HepG2 (cell line): Measurements from ENCODE around the gene CYP4A22. TPM values are rescaled to one million over a fixed set of nuclear protein-coding genes. Genes with fewer than 3 reads are reported as not detected.

Experiments used
- AHR ChIP-seq: IDR thresholded peaks from 2 replicates; pipeline ENCODE4 v1.6.1; 2018; ENCODE audit warnings: missing genetic modification reagents, missing compliant biosample characterization
- GLMP ChIP-seq: sonication (generic); formaldehyde crosslinking; IDR thresholded peaks from 2 replicates; pipeline ENCODE4 v1.9.0; 2021; ENCODE audit warnings: missing genetic modification reagents, mild to moderate bottlenecking, borderline replicate concordance
- HES4 ChIP-seq: sonication (generic); formaldehyde crosslinking; IDR thresholded peaks from 2 replicates; pipeline ENCODE4 v1.9.0; 2021; ENCODE audit warnings: mild to moderate bottlenecking, missing genetic modification reagents, borderline replicate concordance
- MAFK ChIP-seq, 2 experiments: IDR thresholded peaks in 1 of 2; conservative IDR thresholded peaks in 1 of 2; 2 replicates each; pipeline ENCODE4 v1.6.1; 2011; ENCODE audit warnings: improper control_type of control experiment in 2 of 2, low read length in 2 of 2
- NFYB ChIP-seq: sonication (generic); formaldehyde crosslinking; IDR thresholded peaks from 2 replicates; pipeline ENCODE4 v1.4.0; 2020; ENCODE audit warnings: missing genetic modification reagents
- PRPF4 ChIP-seq: fragments of 200-400 bp; formaldehyde crosslinking; IDR thresholded peaks from 2 replicates; pipeline ENCODE4 v1.6.1; 2016; ENCODE audit warnings: low read length, low read depth; ENCODE audit not compliant: poor library complexity, severe bottlenecking
- SETDB1 ChIP-seq: sonication (generic); formaldehyde crosslinking; IDR thresholded peaks from 2 replicates; pipeline ENCODE4 v1.5.1; 2020; ENCODE audit warnings: missing genetic modification reagents, mild to moderate bottlenecking, borderline replicate concordance
- TFE3 ChIP-seq: IDR thresholded peaks from 2 replicates; pipeline ENCODE4 v1.6.1; 2016
- THAP8 ChIP-seq: sonication (generic); formaldehyde crosslinking; IDR thresholded peaks from 2 replicates; pipeline ENCODE4 v1.5.1; 2020; ENCODE audit warnings: missing genetic modification reagents, mild to moderate bottlenecking, borderline replicate concordance
- ZBTB4 ChIP-seq: sonication (generic); formaldehyde crosslinking; IDR thresholded peaks from 2 replicates; pipeline ENCODE4 v1.4.0; 2020; ENCODE audit warnings: missing genetic modification reagents, mild to moderate bottlenecking, borderline replicate concordance
- ZFP82 ChIP-seq: sonication (generic); formaldehyde crosslinking; IDR thresholded peaks from 2 replicates; pipeline ENCODE4 v1.5.1; 2020; ENCODE audit warnings: mild to moderate bottlenecking, missing genetic modification reagents, borderline replicate concordance
- ZMAT3 ChIP-seq: sonication (generic); formaldehyde crosslinking; conservative IDR thresholded peaks from 2 replicates; pipeline ENCODE4 v1.7.0; 2021; ENCODE audit warnings: missing genetic modification reagents
- ZNF10 ChIP-seq: sonication (generic); formaldehyde crosslinking; IDR thresholded peaks from 2 replicates; pipeline ENCODE4 v1.4.0; 2020; ENCODE audit warnings: mild to moderate bottlenecking, low read depth, missing genetic modification reagents, borderline replicate concordance
- ZNF296 ChIP-seq: sonication (generic); formaldehyde crosslinking; conservative IDR thresholded peaks from 2 replicates; pipeline ENCODE4 v1.5.0; 2020; ENCODE audit warnings: mild to moderate bottlenecking, missing genetic modification reagents
- ZNF484 ChIP-seq: sonication (generic); formaldehyde crosslinking; IDR thresholded peaks from 2 replicates; pipeline ENCODE4 v1.5.1; 2020; ENCODE audit warnings: mild to moderate bottlenecking, low read depth, missing genetic modification reagents, borderline replicate concordance
- ZNF576 ChIP-seq: sonication (generic); formaldehyde crosslinking; IDR thresholded peaks from 2 replicates; pipeline ENCODE4 v1.4.0; 2020; ENCODE audit warnings: mild to moderate bottlenecking, missing genetic modification reagents
- ZNF639 ChIP-seq: conservative IDR thresholded peaks from 2 replicates; pipeline ENCODE4 v1.6.1; 2018; ENCODE audit warnings: missing genetic modification reagents
- ZNF713 ChIP-seq: sonication (generic); formaldehyde crosslinking; IDR thresholded peaks from 2 replicates; pipeline ENCODE4 v1.4.0; 2020; ENCODE audit warnings: mild to moderate bottlenecking, missing genetic modification reagents
- ZNF776 ChIP-seq: sonication (generic); formaldehyde crosslinking; IDR thresholded peaks from 2 replicates; pipeline ENCODE4 v1.4.0; 2020; ENCODE audit warnings: mild to moderate bottlenecking, missing genetic modification reagents
- ZNF841 ChIP-seq: sonication (generic); formaldehyde crosslinking; IDR thresholded peaks from 2 replicates; pipeline ENCODE4 v1.8.1; 2023; ENCODE audit warnings: missing genetic modification reagents, borderline replicate concordance
- polyA plus RNA-seq, 8 experiments: library from polyadenylated mRNA; depleted of rRNA in 3 of 8; stranded (reverse) in 7 of 8; unstranded in 1 of 8; fragments of >200 nt; fragmentation: Illumina TruSeq in 4 of 8; extraction: Trizol in 4 of 8; gene quantifications; 2 replicates each; pipeline versions ENCODE4 v1.2.1 to v1.2.3, GENCODE V29; 2011 to 2016; ENCODE audit warnings: low read depth in 4 of 8, missing spikeins in 1 of 8, mixed read lengths in 1 of 8; ENCODE audit not compliant: insufficient read depth in 1 of 8
- total RNA-seq, 5 experiments: library from RNA; depleted of rRNA; stranded (reverse); fragments of >200 nt; fragmentation: Illumina TruSeq; extraction: Trizol; gene quantifications; 2 replicates each; pipeline ENCODE4 v1.2.3, GENCODE V29; 2016; ENCODE audit warnings: low read depth in 1 of 5

CYP4A22 gene
- total and polyA plus RNA-seq, 2 of the 13 experiments (the other 11 are each of a cell fraction or from before 2014, with no cell fraction given), result not detected

- TF ChIP-seq AHR (0 out of 2 replicates have a peak, but pooled peaks have one; percentile 20), PRPF4 (no peak), ZNF10 (CRISPR knock-in tag) (no peak), GLMP (CRISPR knock-in tag) (no peak), ZNF484 (CRISPR knock-in tag) (no peak), ZFP82 (CRISPR knock-in tag) (no peak), HES4 (CRISPR knock-in tag) (no peak; the same call in 1 of the 2 replicates), THAP8 (CRISPR knock-in tag) (no peak), NFYB (no peak), ZMAT3 (CRISPR knock-in tag) (no peak), ZNF639 (CRISPR knock-in tag) (no peak), SETDB1 (CRISPR knock-in tag) (no peak), ZNF296 (CRISPR knock-in tag) (no peak), ZNF713 (CRISPR knock-in tag) (no peak), ZNF576 (CRISPR knock-in tag) (no peak), ZBTB4 (no peak), TFE3 (CRISPR knock-in tag) (peak; percentile 92), MAFK (conservative IDR thresholded peaks at IDR 0.05 in 1 of 2, IDR thresholded peaks at IDR 0.05 in 1 of 2; ENCODE audit: low read length in 2 of 2) (no peak), ZNF841 (CRISPR knock-in tag) (no peak), ZNF776 (CRISPR knock-in tag) (no peak)
These were observed 55.5 kb downstream of the CYP4A22 start (continued) for GRCh38 chr1:47192458-47193384.
